IPS DF 6.9 (cell line): Measurements from ENCODE around the gene SBF2.
A peak's percentile ranks its signal among the peaks of the same experiment; 100 is the strongest.

Experiments used
- DNase-seq: peaks from one replicate; pipeline ENCODE4 v3.0.0-alpha.2; 2013; ENCODE audit warnings: low read depth, low spot score
- H3K27ac ChIP-seq: one replicate; pipeline ENCODE4 v1.5.1; 2013; ENCODE audit warnings: low read length, control low read depth
- H3K27me3 ChIP-seq: 2 replicates; pipeline ENCODE4 v1.6.1; 2013; ENCODE audit warnings: mild to moderate bottlenecking, low read length; ENCODE audit not compliant: control insufficient read depth, insufficient read depth
- H3K36me3 ChIP-seq: 2 replicates; pipeline ENCODE4 v1.6.1; 2013; ENCODE audit warnings: low read length; ENCODE audit not compliant: control insufficient read depth, insufficient read depth
- H3K4me1 ChIP-seq: 2 replicates; pipeline ENCODE4 v1.6.1; 2013; ENCODE audit warnings: low read length; ENCODE audit not compliant: control insufficient read depth, insufficient read depth
- H3K4me3 ChIP-seq: 2 replicates; pipeline ENCODE4 v1.5.1; 2013; ENCODE audit warnings: mild to moderate bottlenecking, low read length
- H3K9me3 ChIP-seq: 2 replicates; pipeline ENCODE4 v1.6.1; 2013; ENCODE audit warnings: low read length, inconsistent platforms; ENCODE audit not compliant: control insufficient read depth, insufficient read depth
- WGBS: extraction: QIAGEN DNeasy Blood & Tissue Kit; methylation state at CpG from one replicate; pipeline ENCODE4 v1.1.7; 2013; ENCODE audit warnings: mixed read lengths, missing lambda C conversion rate; ENCODE audit not compliant: insufficient read length, insufficient coverage; 5-methylcytosine and 5-hydroxymethylcytosine counted together

SBF2 gene

GRCh38 chr11:10305964-10306918 is 12.2 kb upstream of the SBF2 start:
- H3K27ac ChIP-seq = no peak overlapping the region
- peaks cover 6% of the 10 kb centered on the region; the same call in 1 of the 2 replicates for H3K4me1 ChIP-seq
- no CpG with 5 or more reads among the region's 65 CpGs for WGBS

DNA sequence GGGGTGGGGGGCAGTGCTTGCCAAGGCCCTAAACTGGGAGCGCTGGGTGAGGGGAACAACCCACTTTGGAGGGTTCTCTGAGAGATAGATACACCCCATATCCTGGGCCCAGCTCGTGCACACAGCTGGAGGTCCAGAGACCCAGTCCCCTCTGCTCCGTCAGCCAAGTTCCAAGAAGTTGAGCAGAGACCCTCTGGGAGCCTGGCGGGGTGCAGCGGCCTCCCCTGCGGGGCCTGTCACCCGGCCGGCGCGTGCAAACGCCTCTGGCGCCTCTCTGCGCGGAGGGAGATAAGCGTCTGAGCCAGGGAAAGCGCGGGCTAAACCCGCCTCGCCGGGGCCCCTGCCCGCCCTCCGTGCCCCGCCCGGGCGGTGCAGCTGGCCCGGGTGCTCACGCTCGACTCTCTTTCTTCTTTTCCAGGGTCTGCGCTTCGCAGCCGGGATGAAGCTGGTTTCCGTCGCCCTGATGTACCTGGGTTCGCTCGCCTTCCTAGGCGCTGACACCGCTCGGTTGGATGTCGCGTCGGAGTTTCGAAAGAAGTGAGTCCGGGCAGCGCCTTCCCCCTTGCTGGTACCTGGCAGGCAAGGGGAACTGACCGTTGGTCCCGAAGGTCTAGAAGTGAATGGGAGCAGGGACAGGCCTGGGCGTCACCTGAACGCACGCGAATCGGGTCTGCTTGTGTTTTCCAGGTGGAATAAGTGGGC is 11.4 kb upstream of the SBF2 start:
- H3K27me3 ChIP-seq = peaks cover 5% of the 10 kb centered on the region; the same call in 1 of the 2 replicates
- no peaks in the 10 kb centered on the region for H3K9me3 ChIP-seq
- no peak for DNase-seq
- H3K27ac ChIP-seq = no peak overlapping the region
- H3K4me1 ChIP-seq = peaks cover 6% of the 10 kb centered on the region; the same call in 1 of the 2 replicates
- no CpG with 5 or more reads among the region's 51 CpGs for WGBS
- H3K4me3 ChIP-seq = peak overlapping the region; percentile 75
- peaks cover 3% of the 10 kb centered on the region; the same call in 1 of the 2 replicates for H3K36me3 ChIP-seq

More at GRCh38 chr11:10305964-10306918, 12.2 kb upstream of the SBF2 start:
- H3K9me3 ChIP-seq = no peaks in the 10 kb centered on the region
- peaks cover 3% of the 10 kb centered on the region; the same call in 1 of the 2 replicates for H3K36me3 ChIP-seq
- peaks cover 5% of the 10 kb centered on the region; the same call in 1 of the 2 replicates for H3K27me3 ChIP-seq
- no peak for DNase-seq
- H3K4me3 ChIP-seq = peak overlapping the region; percentile 75; the same call in 1 of the 2 replicates

DNA sequence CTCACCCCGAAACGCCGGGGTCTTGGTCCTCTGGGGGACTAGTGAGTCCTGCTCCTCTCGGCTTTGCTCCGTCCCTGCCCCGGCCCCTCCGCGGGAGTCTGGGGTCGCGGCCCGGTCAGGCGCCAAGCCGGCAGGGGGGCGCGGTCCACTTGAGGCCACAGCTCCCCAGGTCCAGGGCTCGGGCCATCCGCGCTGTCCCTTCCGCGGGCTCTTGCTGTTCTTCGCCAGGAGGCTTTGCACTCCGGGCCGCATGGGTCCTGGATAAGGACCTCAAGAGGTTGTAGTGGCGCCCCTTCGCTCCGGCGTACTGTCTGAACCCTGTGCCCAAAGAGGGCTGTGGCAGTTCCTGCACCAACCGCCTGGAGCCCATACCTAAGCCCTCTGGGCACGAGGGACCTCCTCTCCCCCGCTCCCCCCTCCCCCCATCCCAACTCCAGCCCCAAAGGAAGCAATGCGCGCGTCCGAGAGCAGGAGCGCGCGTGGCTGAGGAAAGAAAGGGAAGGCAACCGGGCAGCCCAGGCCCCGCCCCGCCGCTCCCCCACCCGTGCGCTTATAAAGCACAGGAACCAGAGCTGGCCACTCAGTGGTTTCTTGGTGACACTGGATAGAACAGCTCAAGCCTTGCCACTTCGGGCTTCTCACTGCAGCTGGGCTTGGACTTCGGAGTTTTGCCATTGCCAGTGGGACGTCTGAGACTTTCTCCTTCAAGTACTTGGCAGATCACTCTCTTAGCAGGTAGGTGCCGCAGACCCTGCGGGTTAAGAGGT is 10.7 kb upstream of the SBF2 start, which contains the start of gene ADM:
TSS of gene ADM (plus strand) at position 579 of the 767 bp plus-strand sequence. CDS start 628 bp downstream, outside the sequence.
- WGBS = no CpG with 5 or more reads among the region's 48 CpGs
- no peak within 1 kb of the TSS for H3K27ac ChIP-seq
- H3K36me3 ChIP-seq = peaks cover 3% of the 10 kb centered on the region; the same call in 1 of the 2 replicates
- no peaks in the 10 kb centered on the region for H3K9me3 ChIP-seq
- DNase-seq = no peak
- H3K4me3 ChIP-seq = peak within 1 kb of the TSS; percentile 75
- H3K4me1 ChIP-seq = peaks cover 6% of the 10 kb centered on the region; the same call in 1 of the 2 replicates
- peaks cover 5% of the 10 kb centered on the region; the same call in 1 of the 2 replicates for H3K27me3 ChIP-seq

GRCh38 chr11:10303558-10304363 is 9.7 kb upstream of the SBF2 start:
- Histone ChIP-seq H3K4me3 (peak overlapping the region; percentile 59; the same call in 1 of the 2 replicates), H3K9me3 (no peaks in the 10 kb centered on the region), H3K27ac (no peak overlapping the region), H3K36me3 (peaks cover 3% of the 10 kb centered on the region; the same call in 1 of the 2 replicates), H3K4me1 (no peaks in the 10 kb centered on the region; the same call in 1 of the 2 replicates), H3K27me3 (peaks cover 5% of the 10 kb centered on the region; the same call in 1 of the 2 replicates)
- no CpG with 5 or more reads among the region's 29 CpGs for WGBS
- DNase-seq = no peak

DNA sequence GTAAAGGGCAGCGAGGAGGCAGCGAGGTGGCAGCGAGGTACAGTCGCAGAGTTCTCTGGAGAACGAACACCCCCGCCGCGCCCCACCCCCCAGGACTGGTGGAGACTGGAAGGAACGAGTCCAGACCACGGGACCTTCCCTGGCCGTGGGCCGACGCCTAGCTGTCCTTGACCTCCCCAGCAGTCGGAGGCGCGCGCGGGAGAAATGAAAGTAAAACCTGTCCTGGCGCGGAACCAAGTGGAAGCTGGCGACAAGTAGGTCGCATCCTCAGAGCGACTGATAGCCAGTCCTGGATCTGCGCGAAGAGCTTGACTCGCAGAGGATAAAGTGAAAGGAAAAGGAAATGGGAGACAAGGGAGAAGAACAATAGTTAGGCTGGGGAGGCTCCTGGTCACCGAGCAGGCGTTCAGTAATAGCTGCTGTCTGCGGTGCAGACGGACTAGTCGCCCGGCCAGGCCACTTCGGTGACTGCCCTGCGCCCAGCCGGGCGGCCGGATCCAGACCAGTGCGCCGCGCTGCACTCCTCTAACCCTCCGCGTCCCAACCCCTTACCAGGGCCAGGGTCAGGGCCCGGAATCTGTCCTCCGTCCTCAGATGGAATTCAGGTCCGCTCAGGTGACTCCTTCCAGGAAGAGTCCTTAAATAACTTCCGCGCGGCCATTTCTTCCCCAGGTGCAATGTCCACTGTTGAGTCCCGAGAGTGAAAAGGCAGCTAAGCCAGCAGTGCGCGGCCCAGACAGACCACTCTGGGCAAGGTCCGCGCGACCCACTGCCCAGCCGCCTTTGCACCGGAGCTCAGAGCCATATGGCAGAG is 8.9 kb upstream of the SBF2 start:
- H3K36me3 ChIP-seq = peaks cover 3% of the 10 kb centered on the region; the same call in 1 of the 2 replicates
- peak overlapping the region; percentile 59 for H3K4me3 ChIP-seq
- no peaks in the 10 kb centered on the region for H3K4me1 ChIP-seq
- peaks cover 5% of the 10 kb centered on the region; the same call in 1 of the 2 replicates for H3K27me3 ChIP-seq
- no peaks in the 10 kb centered on the region for H3K9me3 ChIP-seq
- WGBS = no CpG with 5 or more reads among the region's 56 CpGs
- H3K27ac ChIP-seq = no peak overlapping the region
- no peak for DNase-seq

- H3K9me3 ChIP-seq = no peaks in the 10 kb centered on the region
- WGBS = no CpG with 5 or more reads among the region's 10 CpGs
- H3K27ac ChIP-seq = no peak overlapping the region
- peak overlapping the region; percentile 59; the same call in 1 of the 2 replicates for H3K4me3 ChIP-seq
- H3K27me3 ChIP-seq = peaks cover 5% of the 10 kb centered on the region; the same call in 1 of the 2 replicates
- H3K36me3 ChIP-seq = peaks cover 3% of the 10 kb centered on the region; the same call in 1 of the 2 replicates
- no peaks in the 10 kb centered on the region for H3K4me1 ChIP-seq
- no peak for DNase-seq
Observed at GRCh38 chr11:10302359-10302743, 8.3 kb upstream of the SBF2 start.

- no peak overlapping the region for H3K27ac ChIP-seq
Observed at GRCh38 chr11:10301656-10302358, 7.8 kb upstream of the SBF2 start.

GRCh38 chr11:10298342-10298741 is 4.3 kb upstream of the SBF2 start:
- Histone ChIP-seq H3K27ac (no peak overlapping the region), H3K9me3 (no peaks in the 10 kb centered on the region), H3K27me3 (peaks cover 5% of the 10 kb centered on the region; the same call in 1 of the 2 replicates), H3K36me3 (no peaks in the 10 kb centered on the region), H3K4me1 (no peaks in the 10 kb centered on the region; the same call in 1 of the 2 replicates), H3K4me3 (no peak overlapping the region)
- WGBS = no CpG with 5 or more reads among the region's 5 CpGs
- DNase-seq = no peak

More at GRCh38 chr11:10301656-10302358, 7.8 kb upstream of the SBF2 start:
- no peaks in the 10 kb centered on the region for H3K9me3 ChIP-seq
- H3K4me3 ChIP-seq = peak overlapping the region; percentile 59; the same call in 1 of the 2 replicates
- no peak for DNase-seq
- H3K36me3 ChIP-seq = peaks cover 3% of the 10 kb centered on the region; the same call in 1 of the 2 replicates
- H3K4me1 ChIP-seq = no peaks in the 10 kb centered on the region
- H3K27me3 ChIP-seq = peaks cover 5% of the 10 kb centered on the region; the same call in 1 of the 2 replicates
- WGBS = no CpG with 5 or more reads among the region's 9 CpGs
